Endodermal cell (in vitro differentiated cells): ENCODE data around the gene VAC14. TPM values are rescaled to one million over a fixed set of nuclear protein-coding genes. Genes with fewer than 3 reads are reported as not detected.

Experiments
- DNase-seq: peaks from one replicate; pipeline ENCODE4 v3.0.0-alpha.2; 2017
- H3K27ac ChIP-seq: 2 replicates; pipeline ENCODE4 v1.5.1; 2013; ENCODE audit warnings: mild to moderate bottlenecking, low read depth, low read length, moderate library complexity
- H3K27me3 ChIP-seq: 2 replicates; pipeline ENCODE4 v1.6.1; 2013; ENCODE audit warnings: mild to moderate bottlenecking, low read length, moderate library complexity; ENCODE audit not compliant: insufficient read depth, control insufficient read depth, poor library complexity, severe bottlenecking
- H3K36me3 ChIP-seq: 2 replicates; pipeline ENCODE4 v1.7.0; 2013; ENCODE audit warnings: mild to moderate bottlenecking, low read length, moderate library complexity; ENCODE audit not compliant: control insufficient read depth, insufficient read depth
- H3K4me1 ChIP-seq: one replicate; pipeline ENCODE4 v1.7.0; 2013; ENCODE audit warnings: low read length; ENCODE audit not compliant: control insufficient read depth, insufficient read depth
- H3K4me3 ChIP-seq: 2 replicates; pipeline ENCODE4 v1.5.1; 2013; ENCODE audit warnings: mild to moderate bottlenecking, low read length, moderate library complexity
- H3K9ac ChIP-seq: 2 replicates; pipeline ENCODE4 v1.6.1; 2013; ENCODE audit warnings: mild to moderate bottlenecking, low read length, moderate library complexity; ENCODE audit not compliant: poor library complexity, severe bottlenecking; ENCODE audit errors: extremely low read depth
- H3K9me3 ChIP-seq: 2 replicates; pipeline ENCODE4 v1.6.1; 2013; ENCODE audit warnings: mild to moderate bottlenecking, low read length, moderate library complexity; ENCODE audit not compliant: control insufficient read depth
- H3K27ac Mint-ChIP-seq: 2 replicates; pipeline ENCODE4 v1.8.0; 2020; ENCODE audit warnings: mixed read lengths
- H3K27me3 Mint-ChIP-seq: 2 replicates; pipeline ENCODE4 v1.8.0; 2021; ENCODE audit warnings: mild to moderate bottlenecking, mixed read lengths; ENCODE audit not compliant: insufficient read depth
- H3K36me3 Mint-ChIP-seq: 2 replicates; pipeline ENCODE4 v1.8.0; 2020; ENCODE audit warnings: low read depth, mixed read lengths
- H3K4me1 Mint-ChIP-seq: 2 replicates; pipeline ENCODE4 v1.8.0; 2020; ENCODE audit warnings: mixed read lengths
- H3K4me3 Mint-ChIP-seq: 2 replicates; pipeline ENCODE4 v1.8.0; 2020; ENCODE audit warnings: mild to moderate bottlenecking, moderate library complexity, mixed read lengths
- H3K9me3 Mint-ChIP-seq: 2 replicates; pipeline ENCODE4 v1.8.0; 2020; ENCODE audit warnings: mild to moderate bottlenecking, mixed read lengths
- CTCF ChIP-seq: fragments of 200-600 bp; sonication (generic); conservative IDR thresholded peaks from 2 replicates; pipeline ENCODE4 v1.5.0; 2021; ENCODE audit warnings: antibody characterized with exemption, mild to moderate bottlenecking
- WGBS, 2 experiments: methylation state at CpG; one replicate each; pipeline versions ENCODE4 v1.1.5 to v1.1.7; 2013; ENCODE audit warnings: missing lambda C conversion rate in 2 of 2, mixed read lengths in 1 of 2; ENCODE audit not compliant: insufficient coverage in 1 of 2, insufficient read length in 1 of 2; 5-methylcytosine and 5-hydroxymethylcytosine counted together
- total RNA-seq, 2 donors: library from RNA; stranded (reverse); fragmentation: NEBNext Ultra II Directional in 1 of 2; extraction: Animal tissue kit (Norgen Biotek cat#: 25700) in 1 of 2; gene quantifications; 2 replicates in 1 of 2; 3 replicates in 1 of 2; pipeline ENCODE4 v1.2.1, GENCODE V29; 2021

Gene VAC14
- total RNA-seq, 2 donors from 2014 or later = 47.5 to 48.7 TPM

- H3K4me1 Mint-ChIP-seq = peaks cover 5% of the 10 kb centered on the region
- H3K4me3 Mint-ChIP-seq = no peak overlapping the region
- H3K36me3 Mint-ChIP-seq = peaks cover 9% of the 10 kb centered on the region
- no peak overlapping the region for H3K9ac ChIP-seq
- no peaks in the 10 kb centered on the region for H3K27me3 Mint-ChIP-seq
- H3K27ac Mint-ChIP-seq = no peak overlapping the region
- no peak overlapping the region for H3K4me3 ChIP-seq
- no peaks in the 10 kb centered on the region for H3K27me3 ChIP-seq
- no peaks in the 10 kb centered on the region for H3K9me3 ChIP-seq
- DNase-seq = no peak
- TF ChIP-seq CTCF = no peak
- peaks cover 2% of the 10 kb centered on the region for H3K4me1 ChIP-seq
- H3K27ac ChIP-seq = peak overlapping the region; percentile 76
- H3K9me3 Mint-ChIP-seq = no peaks in the 10 kb centered on the region
- peaks cover 3% of the 10 kb centered on the region for H3K36me3 ChIP-seq
- 94 to 95% methylated on average over 19 to 30 of the region's 30 CpGs for WGBS, 2 experiments
Observed at GRCh38 chr16:70700101-70701020, 100.6 kb downstream of the VAC14 start.

- WGBS, 2 experiments = 98% methylated on average over 10 to 17 of the region's 17 CpGs
- no peak for DNase-seq
- H3K27ac Mint-ChIP-seq = no peak overlapping the region
- Histone ChIP-seq H3K27ac (peak overlapping the region; percentile 76), H3K9ac (no peak overlapping the region), H3K4me3 (no peak overlapping the region), H3K36me3 (peaks cover 3% of the 10 kb centered on the region), H3K4me1 (peaks cover 3% of the 10 kb centered on the region), H3K9me3 (no peaks in the 10 kb centered on the region), H3K27me3 (no peaks in the 10 kb centered on the region)
- peaks cover 6% of the 10 kb centered on the region for H3K4me1 Mint-ChIP-seq
- no peaks in the 10 kb centered on the region for H3K9me3 Mint-ChIP-seq
- no peak overlapping the region for H3K4me3 Mint-ChIP-seq
- peaks cover 10% of the 10 kb centered on the region for H3K36me3 Mint-ChIP-seq
- H3K27me3 Mint-ChIP-seq = no peaks in the 10 kb centered on the region
- TF ChIP-seq CTCF = no peak
Observed at GRCh38 chr16:70699696-70700095, 101.3 kb downstream of the VAC14 start.

GRCh38 chr16:70698901-70699300 lies 102.1 kb downstream of the VAC14 start:
- no peaks in the 10 kb centered on the region for H3K9me3 Mint-ChIP-seq
- H3K27ac Mint-ChIP-seq = peak overlapping the region; percentile 65
- Histone ChIP-seq H3K4me3 (no peak overlapping the region), H3K36me3 (peaks cover 3% of the 10 kb centered on the region), H3K9ac (no peak overlapping the region), H3K4me1 (peaks cover 9% of the 10 kb centered on the region), H3K27ac (no peak overlapping the region), H3K9me3 (no peaks in the 10 kb centered on the region), H3K27me3 (no peaks in the 10 kb centered on the region)
- no peak overlapping the region for H3K4me3 Mint-ChIP-seq
- no peak for DNase-seq
- H3K36me3 Mint-ChIP-seq = peaks cover 10% of the 10 kb centered on the region
- no peak for TF ChIP-seq CTCF
- WGBS, 2 experiments = 95 to 100% methylated on average over 2 to 10 of the region's 10 CpGs
- peaks cover 13% of the 10 kb centered on the region for H3K4me1 Mint-ChIP-seq
- H3K27me3 Mint-ChIP-seq = no peaks in the 10 kb centered on the region
